Suppressor macrophage (primary cell): ENCODE data around the gene MAP3K8.
A peak's percentile ranks its signal among the peaks of the same experiment; 100 is the strongest.

Source experiments
- DNase-seq, 4 experiments: peaks; one replicate each; pipeline ENCODE4 v3.0.0-alpha.2; 2020 to 2022

MAP3K8 gene

GRCh38 chr10:30491204-30491915, 57.4 kb downstream of the MAP3K8 start:
- peak; percentile 77 to 89 (median 86) for DNase-seq

DNA sequence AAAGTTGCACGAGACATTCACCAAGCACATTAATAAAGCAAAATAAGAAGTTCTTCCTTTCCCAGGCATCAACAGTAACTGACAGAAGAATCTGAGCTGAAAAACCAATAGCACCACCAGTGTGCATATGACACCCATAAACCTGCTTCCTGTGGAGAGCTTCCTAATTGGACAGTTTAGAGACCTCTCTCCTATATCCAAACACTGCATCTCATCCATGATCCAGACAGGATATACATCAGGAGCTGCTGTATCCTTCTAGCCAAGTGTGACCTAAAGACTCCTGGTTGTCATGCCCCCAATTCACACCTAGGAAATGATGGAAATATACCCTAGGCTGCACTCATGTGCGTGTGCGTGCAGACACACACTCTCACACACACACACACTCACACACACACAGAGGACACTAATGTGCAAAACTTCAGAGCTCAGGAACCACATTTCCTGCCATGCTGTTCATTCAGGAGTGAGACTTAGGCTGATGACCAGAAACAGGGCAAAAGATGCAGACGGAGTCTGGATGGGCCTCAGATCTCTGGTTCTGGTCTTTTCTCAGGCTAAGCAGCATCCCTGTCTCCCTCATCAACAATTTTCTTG, 58.0 kb downstream of the MAP3K8 start:
- no peak for DNase-seq

DNA sequence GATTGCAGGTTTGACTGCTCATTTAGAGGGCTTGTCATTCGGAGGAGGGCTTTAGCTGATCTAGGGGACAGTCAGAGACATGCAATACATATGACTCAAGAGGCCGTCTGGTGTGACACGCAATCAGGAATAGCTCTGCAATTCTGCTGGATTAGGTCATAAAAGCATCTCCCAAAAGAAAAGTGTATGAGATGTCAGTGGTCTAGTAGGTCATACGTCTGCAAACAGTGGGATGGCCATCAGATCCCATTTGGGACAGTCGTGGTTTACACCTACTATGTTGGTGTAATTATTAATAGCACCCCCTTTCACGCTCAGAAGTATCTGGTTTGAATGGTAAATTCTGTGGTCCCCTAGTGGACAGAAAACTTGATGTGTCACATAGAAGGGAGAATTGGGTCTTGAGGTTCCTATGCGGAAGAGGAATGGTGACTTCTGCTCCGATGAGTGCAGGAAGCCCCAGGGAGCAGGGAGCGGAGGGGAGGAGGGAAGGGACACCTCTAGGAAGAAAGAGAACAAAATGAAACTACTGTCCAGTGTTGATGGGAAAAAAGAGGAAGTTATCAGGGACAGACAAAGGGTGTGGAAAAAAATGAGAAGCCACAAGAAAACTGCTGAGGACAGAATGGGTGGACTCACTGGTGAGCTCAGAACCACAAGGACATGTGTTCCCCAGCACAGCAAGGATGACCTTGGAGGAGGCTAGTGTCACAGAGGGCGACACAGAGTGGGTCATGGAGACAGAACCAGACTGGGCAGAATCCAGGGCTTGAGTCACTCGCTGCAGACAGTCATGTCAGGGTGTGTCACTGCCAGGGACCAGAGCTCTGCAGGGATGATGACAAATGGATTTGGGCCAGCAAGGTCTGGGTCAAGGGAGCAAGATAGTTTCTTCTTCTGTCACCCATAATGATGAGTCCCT, 59.9 kb downstream of the MAP3K8 start:
- peak; percentile 94 to 99 (median 95) for DNase-seq

DNA sequence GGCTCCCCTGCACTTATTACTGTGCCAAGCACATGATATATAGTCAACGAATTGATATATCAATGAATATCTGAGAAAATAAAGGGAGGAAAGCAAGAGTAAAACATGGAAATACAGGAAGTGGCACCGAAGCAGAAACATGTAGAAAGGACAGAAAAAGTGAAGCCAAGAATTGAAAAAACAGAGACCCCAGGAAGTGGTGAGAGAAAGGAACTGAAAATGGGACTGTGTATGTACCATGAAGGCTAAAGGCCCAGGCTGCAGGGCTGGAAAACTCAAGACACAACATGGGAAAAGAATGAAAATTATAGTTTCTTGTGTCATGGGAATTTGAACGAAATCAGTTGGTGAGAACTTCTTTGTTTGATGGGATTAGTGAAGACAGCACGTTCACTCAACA, 60.6 kb downstream of the MAP3K8 start:
- peak in 1 of 4 experiments; percentile 34 for DNase-seq

- DNase-seq: no peak
These were observed 61.7 kb downstream of the MAP3K8 start for GRCh38 chr10:30495687-30496086.

- DNase-seq: no peak
These were observed 65.8 kb downstream of the MAP3K8 start for GRCh38 chr10:30499816-30500215.

DNA sequence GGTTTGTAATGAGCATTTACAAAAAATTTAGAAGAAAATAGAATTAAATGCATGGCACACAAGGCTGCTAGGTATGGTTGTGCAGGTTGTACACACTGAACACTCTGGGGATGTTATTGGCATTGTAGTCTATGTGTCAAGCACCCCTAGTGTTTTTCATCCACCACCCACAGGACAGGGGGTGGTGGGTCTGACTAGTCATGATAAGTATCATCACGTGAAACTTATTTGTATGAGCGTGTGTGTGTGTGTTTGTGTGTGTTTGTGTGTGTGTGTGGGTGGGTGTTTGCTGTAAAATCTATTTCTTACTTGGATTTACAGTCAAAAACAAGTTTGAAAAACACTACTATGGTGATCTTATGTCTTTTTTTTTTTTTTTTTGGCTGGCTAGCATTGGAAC, 66.5 kb downstream of the MAP3K8 start:
- DNase-seq: peak in 1 of 4 experiments; percentile 28

- DNase-seq: no peak
These were observed 67.0 kb downstream of the MAP3K8 start for GRCh38 chr10:30500963-30501504.

DNA sequence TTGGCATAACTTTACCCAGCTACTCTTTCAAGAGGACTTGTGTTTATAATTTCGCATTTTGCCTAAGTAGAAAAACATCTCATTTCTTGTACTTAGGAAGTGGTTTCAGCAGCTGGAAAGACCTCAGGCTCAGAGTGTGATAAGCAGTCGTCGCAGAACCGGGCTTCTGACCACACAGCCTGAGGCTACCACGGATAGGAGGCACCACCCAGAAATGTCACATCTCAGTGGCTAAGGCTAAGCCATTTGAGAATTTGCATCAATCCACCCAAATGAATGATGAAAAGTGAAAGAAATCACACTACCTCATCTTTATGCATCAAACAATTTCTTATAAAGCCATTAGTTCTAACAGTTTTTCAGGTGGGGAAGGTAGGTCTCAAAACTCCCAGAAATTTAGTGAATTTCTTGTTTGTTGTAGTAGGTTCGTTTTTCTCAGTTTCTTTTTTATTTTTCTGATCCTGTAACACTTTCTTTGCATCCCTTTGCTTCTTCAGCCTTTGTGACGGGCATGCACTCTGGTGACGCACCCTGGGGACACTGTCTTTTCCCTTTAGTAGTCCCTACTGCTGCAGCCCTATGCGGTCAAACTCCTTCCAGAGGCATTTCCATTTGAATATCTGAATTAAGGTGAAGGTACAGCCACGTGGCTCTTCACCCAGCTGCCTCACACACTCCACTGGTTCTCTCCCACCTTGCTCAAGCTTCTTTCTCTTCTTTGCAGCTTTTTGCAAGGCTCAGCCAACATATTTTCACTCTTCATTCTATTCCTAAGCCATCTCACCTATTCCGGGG, 68.5 kb downstream of the MAP3K8 start:
- DNase-seq: peak; percentile 24 to 55 (median 41)

DNA sequence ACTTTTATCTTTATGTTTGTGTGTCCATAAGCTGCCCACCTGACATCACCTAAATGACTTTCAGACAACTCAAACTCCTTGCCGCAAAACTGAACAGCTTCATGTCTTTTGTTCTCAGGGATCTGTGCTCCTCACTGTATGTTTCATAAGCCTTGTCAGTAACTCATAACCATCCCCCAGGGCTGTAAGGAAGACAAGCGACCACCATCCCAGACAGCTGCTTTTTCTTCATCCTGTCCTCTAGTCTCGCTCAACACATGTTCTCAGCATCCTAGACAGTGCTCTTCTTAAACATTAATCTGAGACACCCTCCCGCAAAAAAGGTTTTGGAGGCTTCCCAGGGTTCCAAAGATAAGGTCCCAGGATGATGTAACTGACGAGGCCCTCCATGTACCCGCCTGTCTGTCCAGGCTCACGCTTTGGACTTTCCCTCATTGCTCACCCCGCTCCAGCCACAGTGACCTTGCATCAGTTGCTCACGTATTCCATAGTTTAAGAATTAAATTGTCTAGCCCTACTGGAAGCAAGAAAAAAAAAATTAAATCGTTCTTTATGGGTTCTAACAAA, 69.8 kb downstream of the MAP3K8 start:
- no peak for DNase-seq

- DNase-seq: peak; percentile 36 to 83 (median 63)
These were observed 71.7 kb downstream of the MAP3K8 start for GRCh38 chr10:30505543-30506298.

- DNase-seq: no peak
These were observed 75.5 kb downstream of the MAP3K8 start for GRCh38 chr10:30509508-30509907.

DNA sequence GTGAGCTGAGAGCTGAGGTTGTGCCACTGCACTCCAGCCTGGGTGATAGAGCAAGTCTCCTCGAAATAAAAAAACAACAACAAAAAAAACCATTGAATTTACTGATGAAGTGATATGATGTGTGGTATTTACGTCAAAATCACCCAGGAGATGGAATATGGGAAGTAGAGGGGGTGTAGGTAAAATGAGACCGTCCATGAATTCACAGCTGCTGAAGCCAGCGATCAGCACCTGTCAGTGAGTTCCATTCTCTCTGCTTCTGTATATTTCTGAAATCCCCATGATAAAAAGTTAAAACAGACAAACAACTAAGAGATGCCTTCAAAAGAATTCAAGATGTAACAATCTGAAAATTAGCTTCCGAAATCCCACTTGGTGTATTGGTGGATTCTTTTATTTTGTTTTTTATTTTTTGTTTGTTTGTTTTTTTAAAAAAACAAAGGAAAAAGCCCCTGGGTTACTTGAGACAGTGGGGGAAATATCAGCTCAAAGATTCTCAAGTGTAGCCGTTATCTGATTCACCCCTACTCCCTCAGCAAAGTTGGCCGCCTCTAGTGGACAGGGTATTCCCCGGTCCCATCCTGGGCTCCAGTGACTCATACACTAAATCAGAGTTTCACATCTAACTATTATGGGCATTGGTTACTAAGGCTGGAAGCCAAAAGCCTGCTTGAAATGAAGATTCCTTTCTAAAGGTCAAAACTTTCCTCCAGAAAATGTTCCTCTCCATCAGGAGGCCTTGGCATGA, 76.4 kb downstream of the MAP3K8 start:
- peak; percentile 53 to 80 (median 74) for DNase-seq

DNA sequence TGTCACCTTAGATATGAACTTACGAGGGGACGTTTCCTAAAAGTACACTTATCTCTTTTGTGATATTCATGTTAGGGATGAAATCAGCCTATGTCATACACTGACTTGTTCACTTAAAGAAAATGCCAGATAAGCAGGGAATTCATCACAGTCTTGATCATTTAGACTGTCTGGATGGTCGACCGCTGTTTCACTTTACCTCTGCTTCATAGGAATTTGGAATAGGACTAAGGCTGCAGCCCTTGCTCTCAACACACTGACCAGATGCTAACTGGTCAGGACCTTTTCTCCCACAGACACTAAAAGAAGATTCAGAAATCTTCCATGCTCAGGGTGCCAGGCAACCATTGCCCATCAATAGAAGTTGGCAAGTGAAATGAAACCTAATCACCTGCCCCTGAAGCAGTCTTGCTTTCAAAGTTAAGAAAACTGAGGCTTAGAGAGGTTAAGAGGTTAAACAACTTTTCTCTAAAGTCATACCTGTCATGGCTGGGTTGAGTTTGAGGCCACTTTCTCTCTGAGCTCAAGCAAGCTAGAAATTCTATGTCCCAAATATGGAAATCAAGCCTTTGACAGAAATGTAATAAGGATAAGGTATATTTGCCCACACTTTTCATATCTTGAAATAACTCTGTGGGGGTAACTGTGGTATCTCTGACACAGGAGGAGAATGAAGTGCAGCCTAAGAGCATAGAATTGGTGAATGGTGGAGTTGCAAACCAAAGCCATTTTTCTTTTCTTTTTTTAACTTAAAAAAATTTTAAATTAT, 77.1 kb downstream of the MAP3K8 start:
- DNase-seq: no peak
